GM12878 (cell line): ENCODE data around the gene GARNL3.

Source experiments
- EP300 ChIP-seq, 2 experiments: fragments of 150-350 bp in 1 of 2; IDR thresholded peaks; 2 replicates each; pipeline ENCODE4 v1.6.1; 2011 to 2012; ENCODE audit warnings: low read depth in 2 of 2, low read length in 2 of 2, borderline replicate concordance in 1 of 2, improper control_type of control experiment in 1 of 2, inconsistent platforms in 1 of 2; ENCODE audit not compliant: control insufficient read depth in 1 of 2
- TF ChIP-seq, protein P1 (sequence below), 3 experiments: IDR thresholded peaks in 2 of 3; conservative IDR thresholded peaks in 1 of 3; 2 replicates each; pipeline ENCODE4 v1.5.1; 2011; ENCODE audit warnings: low read depth in 3 of 3, low read length in 3 of 3, mild to moderate bottlenecking in 3 of 3, control low read depth in 2 of 3, moderate library complexity in 2 of 3, inconsistent platforms in 1 of 3, mixed read lengths in 1 of 3; ENCODE audit not compliant: control insufficient read depth in 2 of 3, insufficient read depth in 1 of 3; ENCODE audit errors: extremely low read depth in 1 of 3

DNA sequence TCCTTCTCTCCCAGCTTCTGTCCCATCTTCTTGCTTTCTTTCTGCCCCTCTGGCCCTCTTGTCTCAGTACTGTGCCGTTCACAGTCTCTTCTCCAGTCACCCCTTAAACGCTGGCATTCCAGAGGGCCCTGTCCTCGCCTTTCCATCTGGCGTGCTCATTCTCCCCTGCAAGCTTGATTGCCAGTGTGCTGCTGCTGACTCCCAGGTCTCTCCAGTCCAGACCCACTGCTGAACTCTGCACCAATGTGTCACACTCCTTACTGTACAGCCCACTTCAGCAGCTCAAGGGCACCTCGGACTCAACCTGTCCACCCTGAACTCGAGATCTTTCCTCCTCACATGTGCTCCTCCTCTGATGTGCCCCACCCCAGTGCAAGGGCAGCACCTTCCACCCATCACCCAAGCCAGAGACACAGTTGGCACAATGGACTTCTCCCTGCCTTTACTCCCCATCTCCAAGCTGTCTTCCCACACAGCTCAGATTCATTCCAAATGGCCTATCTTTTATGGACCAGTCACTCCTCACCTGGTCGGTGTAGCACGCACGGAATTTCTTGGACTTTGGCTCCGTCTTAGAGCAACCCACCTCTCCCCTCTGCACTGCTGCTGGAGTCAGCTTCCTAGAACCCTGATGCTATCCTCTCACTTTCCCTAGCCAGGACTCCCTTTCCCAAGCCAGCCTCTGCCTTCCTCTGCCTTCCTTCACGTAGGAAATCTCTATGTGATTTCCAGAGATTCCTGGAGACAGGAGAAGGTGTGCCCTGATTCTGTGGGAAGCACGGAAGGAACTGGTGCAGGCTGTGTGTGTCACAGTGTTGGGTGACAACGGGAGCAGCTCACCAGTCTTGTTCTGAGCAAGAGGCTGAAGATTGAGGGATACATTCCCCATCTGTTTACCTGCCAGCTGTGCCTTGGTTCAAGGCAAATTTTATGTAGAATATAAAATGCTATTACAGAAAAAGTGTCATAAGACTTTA is 106.4 kb downstream of the GARNL3 start:
- TF ChIP-seq EP300 (IDR thresholded peaks at IDR 0.05; ENCODE audit: borderline replicate concordance in 1 of 2, control insufficient read depth in 1 of 2, low read depth in 2 of 2, low read length in 2 of 2): no peak
- TF ChIP-seq, protein P1, sequence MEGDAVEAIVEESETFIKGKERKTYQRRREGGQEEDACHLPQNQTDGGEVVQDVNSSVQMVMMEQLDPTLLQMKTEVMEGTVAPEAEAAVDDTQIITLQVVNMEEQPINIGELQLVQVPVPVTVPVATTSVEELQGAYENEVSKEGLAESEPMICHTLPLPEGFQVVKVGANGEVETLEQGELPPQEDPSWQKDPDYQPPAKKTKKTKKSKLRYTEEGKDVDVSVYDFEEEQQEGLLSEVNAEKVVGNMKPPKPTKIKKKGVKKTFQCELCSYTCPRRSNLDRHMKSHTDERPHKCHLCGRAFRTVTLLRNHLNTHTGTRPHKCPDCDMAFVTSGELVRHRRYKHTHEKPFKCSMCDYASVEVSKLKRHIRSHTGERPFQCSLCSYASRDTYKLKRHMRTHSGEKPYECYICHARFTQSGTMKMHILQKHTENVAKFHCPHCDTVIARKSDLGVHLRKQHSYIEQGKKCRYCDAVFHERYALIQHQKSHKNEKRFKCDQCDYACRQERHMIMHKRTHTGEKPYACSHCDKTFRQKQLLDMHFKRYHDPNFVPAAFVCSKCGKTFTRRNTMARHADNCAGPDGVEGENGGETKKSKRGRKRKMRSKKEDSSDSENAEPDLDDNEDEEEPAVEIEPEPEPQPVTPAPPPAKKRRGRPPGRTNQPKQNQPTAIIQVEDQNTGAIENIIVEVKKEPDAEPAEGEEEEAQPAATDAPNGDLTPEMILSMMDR (IDR thresholded peaks at IDR 0.05 in 2 of 3, conservative IDR thresholded peaks at IDR 0.05 in 1 of 3; ENCODE audit: control insufficient read depth in 2 of 3, extremely low read depth in 1 of 3, insufficient read depth in 1 of 3, low read depth in 3 of 3, low read length in 3 of 3): no peak
